Activated CD4-positive, alpha-beta T cell treated with anti-CD3 and anti-CD28 coated beads, Interleukin-2, amount 50 U/mL, for 4 hours (primary cell): ENCODE results near the gene CLCN3.
"Not testable (repeated sequence)": the region's sequence is repeated elsewhere in the genome, so short reads cannot be mapped to it uniquely, and the experiment has no call there.

Source experiments
- DNase-seq, 2 experiments: peaks; one replicate each; pipeline ENCODE4 v3.0.0-alpha.2; 2020

The CLCN3 gene

DNA sequence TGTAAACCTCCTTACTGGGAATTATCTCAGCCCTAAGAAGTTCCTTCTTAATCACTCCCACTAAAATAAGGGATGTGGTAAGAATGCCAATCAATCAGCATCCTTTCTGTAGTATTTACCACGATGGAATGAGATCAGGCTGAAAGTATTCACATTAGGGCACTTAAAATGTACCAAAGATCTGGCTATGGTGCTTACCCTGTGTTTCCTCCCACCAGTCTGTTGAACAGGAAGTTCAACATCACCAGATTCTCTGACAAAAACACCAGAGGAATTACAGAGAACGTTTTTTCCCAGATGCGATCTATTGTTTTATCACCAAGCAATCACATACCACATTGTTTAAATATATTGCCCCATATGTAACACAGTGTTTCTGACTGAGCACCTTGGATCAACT, 2.1 kb upstream of the CLCN3 start:
- no peak for DNase-seq

- DNase-seq: no peak
Measured at GRCh38 chr4:169618986-169619385, 1.4 kb upstream of the CLCN3 start.

GRCh38 chr4:169619518-169619957, 840 bp upstream of the CLCN3 start:
- DNase-seq: peak; percentile 18 to 37

- DNase-seq: no peak
Measured at GRCh38 chr4:169620880-169621248, 486 bp downstream of the CLCN3 start.

- peak in 1 of 2 experiments; percentile 9 for DNase-seq
Measured at GRCh38 chr4:169621731-169622492, 1.5 kb downstream of the CLCN3 start.

- no peak for DNase-seq
Measured at GRCh38 chr4:169622566-169622965, 2.2 kb downstream of the CLCN3 start.

GRCh38 chr4:169624012-169624411, 3.6 kb downstream of the CLCN3 start:
- not testable (repeated sequence) for DNase-seq

DNA sequence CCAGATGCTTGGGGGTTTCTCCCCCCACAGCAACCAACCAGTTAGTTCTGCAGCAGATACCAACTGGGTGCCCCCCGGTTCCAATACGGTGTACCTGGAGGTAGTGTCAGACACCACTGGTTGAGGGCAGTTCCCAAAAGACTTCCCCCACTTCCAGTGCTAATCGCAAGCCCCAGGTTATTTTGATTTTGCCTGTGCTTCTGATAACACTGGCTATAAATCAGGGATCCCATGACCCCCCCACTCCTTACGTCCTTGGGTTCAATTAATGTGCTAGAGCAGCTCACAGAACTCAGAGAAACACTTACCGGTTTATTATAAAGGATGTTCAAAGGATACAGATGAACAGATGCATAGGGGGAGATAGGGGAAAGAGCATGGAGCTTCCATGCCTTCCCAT, 5.5 kb downstream of the CLCN3 start:
- no peak for DNase-seq

DNA sequence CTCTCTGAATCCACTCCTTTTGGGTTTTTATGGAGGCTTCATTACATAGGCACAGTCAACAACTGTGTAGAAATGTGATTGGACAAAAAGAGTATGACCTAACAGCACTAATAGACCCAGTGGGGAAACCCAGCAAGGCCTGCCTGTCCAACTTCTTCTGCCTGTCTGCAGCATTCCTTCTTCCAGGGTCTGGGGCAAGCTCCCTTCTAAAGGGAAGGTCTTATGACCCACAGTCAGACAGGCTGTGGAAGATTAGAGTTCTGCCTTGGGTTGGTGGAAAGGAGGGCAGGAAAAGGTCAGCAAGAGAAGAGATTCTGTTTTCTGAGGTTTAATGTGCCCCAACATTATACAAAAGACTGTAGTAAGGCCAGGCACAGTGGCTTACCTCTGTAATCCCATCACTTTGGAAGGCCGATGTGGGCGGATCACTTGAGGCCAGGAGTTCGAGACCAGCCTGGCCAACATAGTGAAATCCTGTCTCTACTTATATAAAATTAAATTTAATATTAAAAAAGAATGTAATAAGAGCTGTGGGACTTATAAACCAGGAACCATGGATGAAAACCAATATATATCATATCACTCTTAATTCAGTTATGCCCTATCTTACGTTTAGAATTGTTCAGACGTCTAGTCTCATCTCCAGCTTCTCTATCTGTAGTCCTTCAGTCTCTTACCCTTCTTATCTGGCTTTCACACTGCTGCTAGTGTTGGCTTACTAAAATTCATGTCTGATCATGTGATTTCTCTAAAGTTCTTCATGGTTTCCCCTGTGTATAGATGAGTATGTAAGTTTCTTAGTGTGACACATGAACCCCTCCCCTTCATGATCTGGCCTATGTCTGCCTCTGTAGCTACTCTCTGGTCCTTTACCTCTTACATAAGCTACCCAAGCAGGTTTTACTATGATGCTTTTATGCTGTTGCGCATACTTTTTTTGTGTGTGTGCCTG, 6.2 kb downstream of the CLCN3 start:
- DNase-seq: no peak

- no peak for DNase-seq
Measured at GRCh38 chr4:169627307-169627706, 6.9 kb downstream of the CLCN3 start.

DNA sequence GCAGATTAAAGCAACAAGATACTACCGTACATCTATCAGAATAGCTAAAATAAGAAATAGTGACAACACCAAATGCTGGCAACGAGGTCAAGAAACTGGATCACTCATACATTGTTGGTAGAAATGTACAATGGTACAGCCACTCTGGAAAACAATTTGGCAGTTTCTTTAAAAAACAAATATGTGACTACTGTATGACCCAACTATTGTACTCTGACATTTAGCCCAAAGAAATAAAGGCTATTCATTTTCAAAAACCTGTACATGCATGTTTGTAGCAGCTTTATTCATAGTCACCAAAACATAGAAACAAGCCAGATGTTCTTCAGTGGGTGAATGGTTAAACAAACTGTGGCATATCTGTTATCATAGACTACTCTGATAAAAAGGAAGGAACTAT, 8.2 kb downstream of the CLCN3 start:
- no peak for DNase-seq

DNA sequence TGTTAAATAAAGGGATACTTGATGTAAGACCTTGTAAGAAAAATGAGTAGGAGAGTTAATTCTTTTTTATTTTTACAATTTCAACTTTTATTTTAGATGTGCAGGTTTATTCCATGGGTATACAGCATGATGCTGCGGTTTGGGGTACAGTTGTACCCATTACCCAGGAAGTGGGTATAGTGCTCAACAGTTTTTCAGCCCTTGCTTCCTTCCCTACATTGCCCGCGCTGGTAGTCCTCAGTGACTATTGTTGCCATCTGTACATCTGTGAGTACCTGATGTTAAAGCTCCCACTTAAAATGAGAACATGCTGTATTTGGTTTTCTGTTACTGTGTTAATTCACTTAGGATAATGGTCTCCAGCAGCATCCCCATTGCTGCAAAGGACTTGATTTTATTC, 9.7 kb downstream of the CLCN3 start:
- DNase-seq: no peak

DNA sequence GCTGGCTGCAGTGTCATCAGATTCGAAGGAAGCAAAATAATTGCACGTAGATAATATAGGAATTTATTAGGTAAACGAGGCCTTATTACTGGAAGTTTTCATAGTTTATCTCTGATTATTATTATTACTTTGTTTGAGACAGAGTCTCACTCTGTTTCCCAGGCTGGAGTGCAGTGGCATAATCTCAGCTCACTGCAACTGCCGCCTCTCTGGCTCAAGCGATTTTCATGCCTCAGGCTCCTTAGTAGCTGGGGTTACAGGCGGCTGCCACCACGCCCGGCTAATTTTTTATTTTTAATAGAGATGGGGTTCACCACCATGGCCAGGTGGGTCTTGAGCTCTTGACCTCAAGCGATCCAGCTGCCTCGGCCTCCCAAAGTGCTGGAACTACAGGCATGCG, 12.5 kb downstream of the CLCN3 start:
- no peak for DNase-seq

GRCh38 chr4:169634975-169635374, 14.6 kb downstream of the CLCN3 start:
- DNase-seq: no peak

DNA sequence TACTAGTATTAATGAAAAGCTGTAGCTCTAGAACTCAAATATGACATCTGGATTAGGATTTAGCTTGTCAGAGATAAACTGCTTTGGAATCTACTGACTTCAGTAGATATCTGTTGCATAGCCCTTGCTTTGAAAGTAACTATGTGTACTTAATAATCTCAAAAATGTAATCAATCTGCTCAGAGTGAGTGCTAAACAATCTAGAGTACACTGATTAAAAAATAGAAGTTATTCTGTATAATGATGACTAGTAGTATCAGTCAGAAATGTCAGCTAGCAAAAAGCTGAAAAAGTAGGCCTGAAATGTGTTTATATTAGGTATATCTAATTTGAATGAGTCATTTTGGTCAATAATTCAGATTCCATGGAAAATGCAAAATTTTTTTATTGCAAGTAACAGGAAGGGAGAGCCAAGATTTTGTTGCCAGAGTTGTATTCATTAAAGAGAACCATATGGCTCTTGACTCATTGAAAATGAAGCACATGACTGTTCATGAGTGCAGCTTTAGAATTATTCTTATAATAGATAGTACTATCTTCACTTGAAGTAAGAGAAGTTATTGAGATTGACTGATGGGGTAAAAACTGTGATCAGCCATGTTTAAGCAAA, 20.0 kb downstream of the CLCN3 start:
- DNase-seq: no peak

- no peak for DNase-seq
Measured at GRCh38 chr4:169644802-169645201, 24.4 kb downstream of the CLCN3 start.

GRCh38 chr4:169645627-169646026, 25.2 kb downstream of the CLCN3 start:
- no peak for DNase-seq

- no peak for DNase-seq
Measured at GRCh38 chr4:169649545-169650226, 29.3 kb downstream of the CLCN3 start.

DNA sequence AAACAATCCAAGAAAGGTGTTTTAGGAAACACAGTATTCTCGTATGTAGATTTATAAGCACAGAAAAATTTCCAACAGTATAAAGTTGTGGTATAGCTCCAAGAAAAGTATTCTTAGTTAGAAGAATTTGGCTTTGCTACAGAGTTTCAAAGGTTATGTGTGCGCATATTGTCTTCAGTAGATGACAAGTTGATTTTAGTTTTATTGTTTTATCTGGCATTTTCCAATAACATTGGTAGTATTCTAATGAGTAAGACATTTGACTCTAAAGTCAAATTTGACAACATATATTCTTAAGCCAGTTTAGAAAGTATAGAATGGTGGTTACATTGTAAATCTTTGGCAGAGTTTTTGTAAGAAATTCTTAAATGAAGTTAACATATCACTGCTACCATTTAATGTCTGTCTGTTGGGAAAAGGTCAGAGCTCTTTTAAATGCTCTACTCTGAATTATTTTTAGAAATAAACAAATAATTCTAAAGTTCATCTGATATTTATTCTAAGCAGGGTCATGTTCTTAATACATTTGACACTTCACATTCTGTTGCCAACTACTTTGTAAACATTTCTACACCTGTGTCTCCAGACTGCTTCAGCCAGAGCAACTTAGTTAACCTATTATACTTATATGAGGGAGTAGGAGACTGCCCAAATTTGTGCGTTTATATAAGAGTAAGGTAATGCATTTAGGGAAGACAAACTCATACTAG, 30.0 kb downstream of the CLCN3 start:
- DNase-seq: no peak

DNA sequence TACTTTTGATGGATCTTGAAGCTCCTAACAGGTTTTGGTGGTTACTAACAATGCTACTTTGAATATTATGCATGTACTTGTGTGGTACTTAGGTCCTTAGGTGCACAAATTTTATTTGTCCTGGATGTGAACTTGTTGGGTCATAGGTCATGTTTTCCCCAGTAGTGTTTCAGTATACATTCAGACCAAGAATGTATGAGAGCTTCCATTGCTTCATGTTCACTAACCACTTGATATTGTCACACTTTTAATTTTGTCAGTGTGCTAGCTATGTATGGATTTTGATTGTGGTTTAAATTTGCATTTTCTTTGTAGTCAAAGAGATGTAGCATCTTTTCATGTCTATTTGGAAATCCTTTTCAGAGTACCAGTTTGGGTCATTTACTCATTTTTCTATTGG, 32.2 kb downstream of the CLCN3 start:
- no peak for DNase-seq

DNA sequence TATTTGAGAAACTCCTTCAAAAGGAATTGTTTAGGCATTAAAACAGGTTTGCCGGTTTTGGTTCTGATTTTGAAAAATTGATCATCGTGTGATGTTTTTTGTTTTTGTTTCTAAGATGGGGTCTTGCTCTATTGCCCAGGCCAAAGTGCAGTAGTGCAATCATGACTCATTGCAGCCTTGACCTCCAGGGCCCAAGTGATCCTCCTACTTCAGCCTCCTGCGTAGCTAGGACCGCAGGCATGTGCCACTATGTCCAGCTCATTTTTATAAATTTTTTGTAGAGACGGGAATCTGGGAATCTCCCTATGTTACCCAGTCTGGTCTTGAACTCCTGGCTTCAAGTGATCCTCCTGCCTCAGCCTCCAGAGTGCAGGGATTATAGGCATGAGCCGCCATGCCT, 35.0 kb downstream of the CLCN3 start:
- no peak for DNase-seq

GRCh38 chr4:169657470-169658107, 37.2 kb downstream of the CLCN3 start:
- DNase-seq: no peak
